DOHH2 (cell line): ENCODE results near the gene ADCY7.

ENCODE experiments used
- EZH2phosphoT487 ChIP-seq: fragments of 200-600 bp; sonication (generic); IDR thresholded peaks from 2 replicates; pipeline ENCODE4 v1.6.1; 2017; ENCODE audit warnings: borderline replicate concordance, mild to moderate bottlenecking, antibody characterized with exemption, low read length, moderate library complexity, mixed read lengths
- TF ChIP-seq, protein P1 (sequence below): fragments of 200-600 bp; sonication (generic); IDR thresholded peaks from one replicate; pipeline ENCODE4 v1.5.1; 2014; ENCODE audit warnings: antibody characterized with exemption, mild to moderate bottlenecking, low read depth, low read length; ENCODE audit not compliant: poor library complexity, severe bottlenecking

DNA sequence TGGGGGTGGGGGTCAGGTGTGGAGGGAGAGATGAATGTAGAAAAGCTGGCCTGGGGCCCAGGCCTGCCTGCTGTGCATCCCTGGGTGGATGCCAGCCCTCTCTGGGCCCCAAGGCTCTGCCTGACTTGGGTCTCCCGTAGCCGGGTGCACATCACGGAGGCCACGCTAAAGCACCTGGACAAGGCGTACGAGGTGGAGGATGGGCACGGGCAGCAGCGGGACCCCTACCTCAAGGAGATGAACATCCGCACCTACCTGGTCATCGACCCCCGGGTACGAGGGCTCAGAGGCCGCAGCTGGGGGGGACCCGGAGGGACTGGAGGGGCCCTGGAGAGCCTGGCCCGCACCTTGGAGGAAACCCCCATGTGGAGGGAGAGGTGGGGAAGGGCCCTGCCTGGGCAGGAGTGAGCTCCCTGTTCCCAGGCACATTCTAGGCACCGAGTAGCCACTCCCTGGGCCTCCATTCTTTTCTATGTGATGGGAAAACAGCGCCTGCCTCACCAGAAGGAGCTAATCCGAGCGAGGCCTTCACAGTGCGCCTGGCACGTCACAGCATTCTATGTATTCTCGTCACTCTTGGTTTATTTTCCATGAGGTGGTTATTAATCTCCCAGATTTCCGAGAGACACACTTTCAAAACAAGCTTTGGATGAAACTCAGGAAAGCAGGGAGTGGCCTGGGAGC is 34.7 kb downstream of the ADCY7 start:
- TF ChIP-seq, protein P1, sequence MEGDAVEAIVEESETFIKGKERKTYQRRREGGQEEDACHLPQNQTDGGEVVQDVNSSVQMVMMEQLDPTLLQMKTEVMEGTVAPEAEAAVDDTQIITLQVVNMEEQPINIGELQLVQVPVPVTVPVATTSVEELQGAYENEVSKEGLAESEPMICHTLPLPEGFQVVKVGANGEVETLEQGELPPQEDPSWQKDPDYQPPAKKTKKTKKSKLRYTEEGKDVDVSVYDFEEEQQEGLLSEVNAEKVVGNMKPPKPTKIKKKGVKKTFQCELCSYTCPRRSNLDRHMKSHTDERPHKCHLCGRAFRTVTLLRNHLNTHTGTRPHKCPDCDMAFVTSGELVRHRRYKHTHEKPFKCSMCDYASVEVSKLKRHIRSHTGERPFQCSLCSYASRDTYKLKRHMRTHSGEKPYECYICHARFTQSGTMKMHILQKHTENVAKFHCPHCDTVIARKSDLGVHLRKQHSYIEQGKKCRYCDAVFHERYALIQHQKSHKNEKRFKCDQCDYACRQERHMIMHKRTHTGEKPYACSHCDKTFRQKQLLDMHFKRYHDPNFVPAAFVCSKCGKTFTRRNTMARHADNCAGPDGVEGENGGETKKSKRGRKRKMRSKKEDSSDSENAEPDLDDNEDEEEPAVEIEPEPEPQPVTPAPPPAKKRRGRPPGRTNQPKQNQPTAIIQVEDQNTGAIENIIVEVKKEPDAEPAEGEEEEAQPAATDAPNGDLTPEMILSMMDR: no peak
- no peak for TF ChIP-seq EZH2phosphoT487
